K562 (cell line): Measurements from ENCODE around the gene DNPEP. TPM values are rescaled to one million over a fixed set of nuclear protein-coding genes. Genes with fewer than 3 reads are reported as not detected.

Source experiments
- ATAC-seq: fragments of 200-7000 bp; cut with Tn5 transposase; 3 replicates; pipeline ENCODE4 v1.9.1; 2020; ENCODE audit warnings: moderate library complexity
- BruUV-seq: library from RNA; stranded (reverse); fragments of 400-500 nt; replicated peaks from 2 replicates; lab custom pipeline; 2021; lab: Mats Ljungman, UMichigan
- CTCF ChIA-PET: fragments of 300-600 bp; formaldehyde crosslinking; extraction: SDS; loops from one replicate; lab custom pipeline; 2021; ENCODE audit warnings: low intra/inter-chr PET ratio; lab: Yijun Ruan, JAX
- POLR2A ChIA-PET: fragments of 300-600, 350-650 bp; sonication (Branson Sonifier 250); formaldehyde crosslinking; extraction: SDS; loops from one replicate; lab custom pipeline; 2021; ENCODE audit warnings: antibody characterized with exemption, inconsistent platforms; lab: Yijun Ruan, JAX
- DNase-seq, 4 experiments: peaks; one replicate each; pipeline versions ENCODE4 v3.0.0 to v3.0.0-alpha.2; 2011 to 2018; ENCODE audit warnings: low spot score in 3 of 4, mixed read lengths in 3 of 4; ENCODE audit errors: extremely low read depth in 1 of 4
- FAIRE-seq: peaks from 2 replicates; lab custom pipeline; 2011; peaks lifted over from hg19 to GRCh38; lab: Jason Lieb, UNC
- H2AFZ ChIP-seq: 2 replicates; pipeline ENCODE4 v1.6.0; 2011; ENCODE audit warnings: low read depth, low read length, control low read depth, inconsistent platforms
- H3K27ac ChIP-seq: fragments of 200-600 bp; 3 replicates; pipeline ENCODE4 v1.8.0; 2011; ENCODE audit warnings: low read depth, mild to moderate bottlenecking, control low read depth, inconsistent platforms, low read length, moderate library complexity, mixed read lengths; ENCODE audit errors: extremely low read depth
- H3K27me3 ChIP-seq, 2 experiments: fragments of 300-600 bp in 1 of 2; 2 replicates in 1 of 2; 3 replicates in 1 of 2; pipeline versions ENCODE4 v1.6.0 to v1.8.0; 2011; ENCODE audit warnings: inconsistent platforms in 2 of 2, low read length in 2 of 2, mild to moderate bottlenecking in 1 of 2, mixed read lengths in 1 of 2, moderate library complexity in 1 of 2; ENCODE audit not compliant: control insufficient read depth in 2 of 2, insufficient read depth in 2 of 2
- H3K36me3 ChIP-seq: fragments of 300-600 bp; 3 replicates; pipeline ENCODE4 v1.8.0; 2011; ENCODE audit warnings: mild to moderate bottlenecking, low read length, inconsistent platforms; ENCODE audit not compliant: control insufficient read depth, insufficient read depth
- H3K4me1 ChIP-seq, 2 experiments: fragments of 200-600 bp in 1 of 2; replicated peaks in 1 of 2; 2 replicates in 1 of 2; 3 replicates in 1 of 2; pipeline versions ENCODE4 v1.5.1 to v1.8.0; 2011; ENCODE audit warnings: inconsistent platforms in 2 of 2, low read length in 2 of 2, mild to moderate bottlenecking in 1 of 2, mixed read lengths in 1 of 2, moderate library complexity in 1 of 2; ENCODE audit not compliant: control insufficient read depth in 2 of 2, insufficient read depth in 2 of 2
- H3K4me2 ChIP-seq: 2 replicates; pipeline ENCODE4 v1.6.1; 2011; ENCODE audit warnings: low read length, control low read depth, inconsistent platforms, mixed read lengths; ENCODE audit not compliant: insufficient read depth
- H3K4me3 ChIP-seq: fragments of 200-600 bp; sonication (generic), shearing (Covaris generic); 2 replicates; pipeline ENCODE4 v1.5.1; 2016; ENCODE audit warnings: control low read depth, inconsistent platforms
- H3K79me2 ChIP-seq: fragments of 200-600 bp; 3 replicates; pipeline ENCODE4 v1.8.0; 2011; ENCODE audit warnings: low read length, inconsistent platforms; ENCODE audit not compliant: control insufficient read depth, insufficient read depth
- H3K9ac ChIP-seq, 2 experiments: 2 replicates each; pipeline versions ENCODE4 v1.6.0 to v1.6.1; 2011; ENCODE audit warnings: low read depth in 2 of 2, low read length in 2 of 2, control low read depth in 1 of 2, inconsistent platforms in 1 of 2, mild to moderate bottlenecking in 1 of 2, mixed read lengths in 1 of 2; ENCODE audit not compliant: insufficient read depth in 1 of 2
- H3K9me1 ChIP-seq: one replicate; pipeline ENCODE4 v1.6.0; 2011; ENCODE audit warnings: inconsistent platforms, mild to moderate bottlenecking, low read length, moderate library complexity; ENCODE audit not compliant: control insufficient read depth, insufficient read depth
- H3K9me3 ChIP-seq: replicated peaks from 2 replicates; pipeline ENCODE4 v1.5.1; 2011; ENCODE audit warnings: low read depth, low read length, inconsistent platforms; ENCODE audit not compliant: control insufficient read depth, insufficient read depth
- H4K20me1 ChIP-seq: replicated peaks from 2 replicates; pipeline ENCODE4 v1.6.1; 2011; ENCODE audit warnings: low read length, inconsistent platforms, mixed read lengths; ENCODE audit not compliant: control insufficient read depth, insufficient read depth
- CREB1 ChIP-seq, 2 experiments: sonication (generic) in 1 of 2; formaldehyde crosslinking in 1 of 2; IDR thresholded peaks; 2 replicates each; pipeline versions ENCODE4 v1.6.1 to v1.8.0; 2012 to 2022; ENCODE audit warnings: inconsistent platforms in 1 of 2, mild to moderate bottlenecking in 1 of 2, missing genetic modification reagents in 1 of 2, moderate library complexity in 1 of 2
- CXXC5 ChIP-seq: fragments of 250-450 bp; sonication (Bioruptor Pico); IDR thresholded peaks from 2 replicates; pipeline ENCODE4 v1.8.0; 2022; ENCODE audit warnings: inconsistent platforms, mild to moderate bottlenecking, moderate library complexity
- ETV6 ChIP-seq, 3 experiments: fragments of 150-350 bp in 1 of 3; sonication (generic) in 1 of 3; formaldehyde crosslinking in 1 of 3; IDR thresholded peaks; 2 replicates each; pipeline versions ENCODE4 v1.6.1 to v1.8.0; 2014 to 2022; ENCODE audit warnings: borderline replicate concordance in 2 of 3, low read depth in 2 of 3, antibody characterized with exemption in 1 of 3, low read length in 1 of 3, mild to moderate bottlenecking in 1 of 3, missing genetic modification reagents in 1 of 3
- GTF2B ChIP-seq: IDR thresholded peaks from 2 replicates; pipeline ENCODE4 v1.6.1; 2011; ENCODE audit not compliant: insufficient read length; ENCODE audit errors: extremely low read depth
- PCBP2 ChIP-seq: fragments of 200-400 bp; formaldehyde crosslinking; IDR thresholded peaks from 2 replicates; pipeline ENCODE4 v1.6.1; 2018; ENCODE audit warnings: low read length, low read depth, mild to moderate bottlenecking, moderate library complexity; ENCODE audit not compliant: poor library complexity, severe bottlenecking
- PHF20 ChIP-seq: fragments of 450-650 bp; IDR thresholded peaks from 2 replicates; pipeline ENCODE4 v1.6.1; 2018; ENCODE audit not compliant: partially characterized antibody
- SMARCC2 ChIP-seq: fragments of 450-650 bp; IDR thresholded peaks from 2 replicates; pipeline ENCODE4 v1.6.1; 2017; ENCODE audit warnings: antibody characterized with exemption, moderate library complexity, mild to moderate bottlenecking, low read depth
- SNIP1 ChIP-seq: fragments of 450-650 bp; IDR thresholded peaks from 2 replicates; pipeline ENCODE4 v1.7.1; 2017; ENCODE audit warnings: low read depth, mild to moderate bottlenecking
- ZNF551 ChIP-seq: fragments of 250-450 bp; sonication (Bioruptor Pico); IDR thresholded peaks from 2 replicates; pipeline ENCODE4 v1.5.0; 2021; ENCODE audit warnings: mild to moderate bottlenecking, moderate library complexity
- ZNF740 ChIP-seq, 3 experiments: fragments of 200-800 bp in 1 of 3; sonication (Bioruptor generic) in 1 of 3; sonication (generic) in 1 of 3; formaldehyde crosslinking in 1 of 3; IDR thresholded peaks; 2 replicates each; pipeline versions ENCODE4 v1.6.1 to v1.8.0; 2016 to 2022; ENCODE audit warnings: mild to moderate bottlenecking in 2 of 3, missing compliant biosample characterization in 2 of 3, missing genetic modification characterization in 2 of 3, missing genetic modification reagents in 1 of 3
- WGBS: fragments of 100-300 bp; shearing (Covaris generic); methylation state at CpG from one replicate; pipeline ENCODE4 v1.1.6; 2016; ENCODE audit warnings: low coverage, mixed read lengths; ENCODE audit not compliant: insufficient coverage; ENCODE audit errors: missing lambda C conversion rate; 5-methylcytosine and 5-hydroxymethylcytosine counted together
- in situ Hi-C: fragments of 300-500 bp; cut with MboI; formaldehyde crosslinking; loops from 4 replicates; pipeline ENCODE4 v1.15.0; 2018; ENCODE audit warnings: inconsistent platforms, mixed read lengths
- intact Hi-C: fragments of 100-400 bp; cut with micrococcal nuclease; formaldehyde crosslinking; loops from 2 replicates; pipeline ENCODE4 v1.14.2; 2022
- polyA plus RNA-seq, 8 experiments: library from polyadenylated mRNA; depleted of rRNA in 4 of 8; stranded (reverse) in 5 of 8; unstranded in 3 of 8; fragments of >200 nt; fragmentation: Nextera tagmentation in 2 of 8; fragmentation: Illumina TruSeq in 1 of 8; extraction: Ambion mirVana in 2 of 8; extraction: Trizol in 1 of 8; gene quantifications; 2 replicates each; pipeline versions ENCODE4 v1.2.1 to v1.2.3, GENCODE V29; 2011 to 2014; ENCODE audit warnings: inconsistent platforms in 1 of 8, missing spikeins in 1 of 8
- total RNA-seq, 7 experiments: library from RNA; depleted of rRNA in 6 of 7; stranded (reverse); fragments of >200 nt in 6 of 7; fragmentation: Illumina TruSeq in 2 of 7; extraction: Trizol in 2 of 7; gene quantifications; 2 replicates each; pipeline versions ENCODE4 v1.2.1 to v1.2.3, GENCODE V29; 2011 to 2021; ENCODE audit warnings: low replicate concordance in 1 of 7

DNPEP gene
- total and polyA plus RNA-seq, 9 of the 15 experiments (the other 6 are each of a cell fraction or from before 2014, with no cell fraction given) = 34.6 to 71.4 (median 45.5) TPM

- in situ Hi-C loops (no loop called here), intact Hi-C loops (no loop called here)
- Histone ChIP-seq H3K9ac (no peak overlapping the region), H4K20me1 (no peaks in the 10 kb centered on the region), H2AFZ (no peak overlapping the region), H3K9me1 (no peaks in the 10 kb centered on the region), H3K9me3 (peaks cover 4% of the 10 kb centered on the region), H3K4me2 (no peak overlapping the region), H3K4me3 (no peak overlapping the region), H3K4me1 (peaks cover 9 to 28% of the 10 kb centered on the region in 2 experiments), H3K27me3 (no peaks in the 10 kb centered on the region), H3K79me2 (no peaks in the 10 kb centered on the region), H3K36me3 (no peaks in the 10 kb centered on the region), H3K27ac (no peak overlapping the region)
- ATAC-seq (no peak), FAIRE-seq (peak; percentile 40), DNase-seq (no peak)
- CTCF ChIA-PET = no interaction called here
- POLR2A ChIA-PET = interaction anchor here (1.1 kb wide), 1 partner anchor 9 kb away, joined by 3 read pairs; no protein-coding TSS in a partner anchor
- no peak for TF ChIP-seq SNIP1
- TF ChIP-seq ETV6 (IDR thresholded peaks at IDR 0.05; ENCODE audit: borderline replicate concordance in 1 of 2, low read depth in 2 of 2, low read length in 1 of 2) = no peak
- no peak for TF ChIP-seq ETV6 (CRISPR knock-in tag; IDR thresholded peaks at IDR 0.05; ENCODE audit: borderline replicate concordance)
- TF ChIP-seq GTF2B = no peak
- no peak for TF ChIP-seq CXXC5 (CRISPR knock-in tag)
- TF ChIP-seq SMARCC2 = no peak
- no peak for TF ChIP-seq PHF20
- TF ChIP-seq ZNF551 (CRISPR knock-in tag) = no peak
- no peak for TF ChIP-seq PCBP2
- no peak for TF ChIP-seq CREB1 (IDR thresholded peaks at IDR 0.05)
- no peak for TF ChIP-seq CREB1 (CRISPR knock-in tag; IDR thresholded peaks at IDR 0.05)
- no peak for TF ChIP-seq ZNF740 (CRISPR knock-in tag; IDR thresholded peaks at IDR 0.05)
- no peak for TF ChIP-seq ZNF740 (tag; IDR thresholded peaks at IDR 0.05)
- WGBS = 61% methylated on average over 4 of the region's 4 CpGs
- BruUV-seq = no TSS peak
These were observed 27.1 kb upstream of the DNPEP start for GRCh38 chr2:219414857-219415256.
